ENCODE measurements around the gene HNRNPUL1.
"Not testable (repeated sequence)": the region's sequence is repeated elsewhere in the genome, so short reads cannot be mapped to it uniquely, and the experiment has no call there.

The HNRNPUL1 gene

DNA sequence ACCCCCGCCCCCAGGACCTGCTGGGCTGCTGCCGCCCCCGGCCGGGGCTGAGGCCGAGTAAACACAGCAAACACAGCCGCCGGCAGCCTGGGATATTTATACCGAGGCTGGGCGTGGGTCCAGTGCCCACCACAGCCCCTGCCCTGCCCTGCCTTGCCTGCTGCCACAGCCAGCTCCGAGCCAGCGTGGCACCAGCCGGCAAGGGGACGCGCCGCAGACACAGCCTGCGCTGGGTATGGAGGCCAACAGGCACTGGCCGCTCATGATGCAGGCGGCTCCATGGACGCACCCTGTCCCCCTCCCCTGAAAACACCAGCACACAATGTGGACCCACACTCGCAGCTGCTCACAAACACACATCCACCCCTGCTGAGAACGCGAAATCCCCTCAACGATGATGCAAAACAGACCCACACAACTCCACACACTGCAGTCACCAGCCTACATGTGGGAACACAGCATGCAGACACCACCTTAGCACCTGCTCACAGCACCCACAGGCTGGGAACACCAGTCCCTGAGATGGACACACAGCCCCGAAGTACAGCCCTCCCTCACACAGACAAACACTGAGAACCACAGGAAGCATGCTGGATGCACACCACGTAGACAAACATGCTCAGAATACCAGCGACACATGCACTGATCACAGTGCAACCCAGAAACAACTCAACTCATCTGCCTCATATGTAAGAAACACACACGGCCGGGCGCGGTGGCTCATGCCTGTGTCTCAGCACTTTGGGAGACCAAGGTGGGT is 62.0 kb downstream of the HNRNPUL1 start:
- DNase-seq (ENCODE audit: low read depth in 2 of 2): no peak

DNA sequence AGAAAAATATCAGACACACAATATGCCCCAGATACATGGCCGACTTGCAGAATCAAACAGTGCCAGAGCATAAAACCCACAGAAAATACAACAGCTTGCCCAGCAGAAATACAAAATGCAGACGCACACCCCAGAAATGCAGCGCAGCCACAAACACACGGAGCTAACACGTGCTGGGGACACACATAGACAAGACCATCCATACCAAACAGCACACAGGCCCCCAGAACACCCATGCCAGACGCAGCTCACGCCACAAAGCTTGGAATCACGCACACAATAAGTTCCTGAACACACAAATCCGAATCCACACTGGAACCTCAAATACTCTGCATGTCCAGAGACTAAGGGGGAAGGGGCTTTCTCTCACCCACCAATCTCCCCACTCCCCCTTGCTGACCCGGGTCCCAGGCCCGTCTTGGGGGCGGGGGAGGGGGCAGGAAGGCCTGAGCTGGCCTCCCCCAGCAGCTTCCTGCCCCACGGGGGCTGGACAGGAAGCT is 63.0 kb downstream of the HNRNPUL1 start:
- DNase-seq (ENCODE audit: low read depth in 2 of 2): no peak

DNA sequence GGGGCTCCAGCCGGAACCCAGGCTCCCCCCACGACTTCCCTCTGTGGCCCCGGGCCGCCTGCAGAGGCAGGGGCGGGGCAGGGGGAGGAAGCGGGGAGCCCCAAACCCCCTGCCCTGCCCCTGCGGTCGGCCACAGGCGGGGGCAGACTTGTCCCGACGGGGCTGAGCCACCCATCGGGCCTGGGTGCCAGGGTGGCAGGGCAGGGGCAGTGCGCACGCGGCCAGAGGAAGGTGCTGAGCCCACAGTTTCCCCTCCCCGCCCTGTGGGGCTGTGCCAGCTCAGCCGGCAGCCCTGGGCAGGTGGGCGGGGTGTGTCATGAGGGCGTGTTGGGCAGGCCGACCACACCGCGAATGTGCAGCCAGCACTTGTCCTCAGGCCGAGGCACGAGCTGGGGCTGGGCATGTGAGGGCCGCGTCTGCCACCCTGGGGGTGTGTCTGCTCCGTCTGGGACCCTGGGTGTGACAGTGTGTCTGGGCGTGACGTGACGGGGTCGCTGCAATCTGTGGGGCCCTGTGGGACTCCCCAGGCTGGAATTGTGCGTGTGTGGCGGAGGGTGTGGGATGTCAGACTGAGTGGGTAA is 63.5 kb downstream of the HNRNPUL1 start:
- peak; percentile 79 to 86 for DNase-seq (ENCODE audit: low read depth in 2 of 2)

DNA sequence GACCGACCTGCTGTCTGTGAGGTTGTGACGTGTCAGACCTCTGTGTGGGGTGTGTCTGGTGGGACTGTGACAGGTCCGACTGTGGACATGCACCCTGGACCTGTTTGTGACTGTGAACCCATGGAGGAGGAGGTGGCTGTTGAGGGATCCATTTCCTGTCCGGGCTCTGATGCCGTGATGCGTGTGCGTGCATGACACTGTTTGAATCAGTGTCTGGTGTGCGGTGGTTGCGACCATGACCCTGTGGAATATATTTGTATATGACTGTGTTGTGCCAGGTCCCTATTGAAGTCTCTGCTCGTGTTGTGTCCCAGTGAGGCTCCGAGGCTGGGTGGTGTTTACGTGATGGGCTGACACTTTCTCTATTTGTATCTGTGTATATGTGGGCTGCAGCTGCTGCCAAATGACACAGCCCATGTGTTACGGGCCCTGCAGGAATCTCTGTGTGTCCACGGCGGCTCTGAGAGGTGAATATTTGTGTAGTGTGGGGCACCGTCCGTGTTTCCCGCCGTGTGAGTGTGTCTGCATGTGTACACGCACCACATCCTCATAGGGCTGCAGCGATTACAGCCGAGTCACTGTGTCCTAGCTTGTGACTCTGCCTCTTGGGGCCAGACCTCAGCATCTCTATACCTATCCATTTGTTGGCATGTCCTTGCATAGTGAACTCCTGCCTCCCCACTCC is 64.1 kb downstream of the HNRNPUL1 start:
- DNase-seq (ENCODE audit: low read depth in 2 of 2): peak in 1 of 2 donors; percentile 56

DNA sequence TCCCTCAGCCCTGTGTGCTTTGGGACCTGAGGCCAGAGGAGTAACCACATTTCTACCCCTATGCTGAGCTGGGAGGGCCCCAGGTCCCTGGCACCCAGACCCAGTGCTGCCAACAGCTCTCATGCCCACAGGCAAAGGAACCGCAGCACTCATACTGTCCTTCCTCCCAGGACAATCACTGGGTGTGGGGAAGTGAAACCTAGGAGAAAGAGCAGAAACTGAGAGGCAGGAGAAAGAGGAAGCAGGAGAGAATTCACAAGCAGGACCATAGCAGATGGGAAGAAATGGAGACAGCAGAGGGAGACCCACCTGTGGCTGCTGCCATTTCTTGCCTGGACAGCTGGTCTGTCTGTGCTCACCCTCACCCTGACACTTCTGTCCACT is 64.7 kb downstream of the HNRNPUL1 start:
- no peak for DNase-seq (ENCODE audit: low read depth in 2 of 2)

DNA sequence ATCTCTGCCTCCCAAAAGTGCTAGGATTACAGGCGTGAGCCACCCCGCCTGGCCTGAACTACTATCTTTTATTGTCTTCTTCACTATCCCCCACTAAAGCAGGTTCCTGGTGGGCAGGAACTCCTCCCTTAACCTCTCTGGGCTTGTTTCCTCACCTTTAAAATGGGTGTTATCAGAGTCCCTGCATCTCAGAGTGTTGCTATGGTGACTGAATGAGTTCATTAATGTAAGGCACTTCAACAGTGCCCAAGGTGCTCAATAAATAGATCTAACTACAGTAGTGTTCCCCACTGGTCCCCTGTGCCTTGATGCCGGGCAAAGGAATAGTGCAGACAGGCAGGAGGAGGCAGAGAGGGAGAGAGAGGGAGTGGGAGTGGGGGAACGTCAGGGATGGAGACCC is 66.3 kb downstream of the HNRNPUL1 start:
- no peak for DNase-seq (ENCODE audit: low read depth in 2 of 2)

DNA sequence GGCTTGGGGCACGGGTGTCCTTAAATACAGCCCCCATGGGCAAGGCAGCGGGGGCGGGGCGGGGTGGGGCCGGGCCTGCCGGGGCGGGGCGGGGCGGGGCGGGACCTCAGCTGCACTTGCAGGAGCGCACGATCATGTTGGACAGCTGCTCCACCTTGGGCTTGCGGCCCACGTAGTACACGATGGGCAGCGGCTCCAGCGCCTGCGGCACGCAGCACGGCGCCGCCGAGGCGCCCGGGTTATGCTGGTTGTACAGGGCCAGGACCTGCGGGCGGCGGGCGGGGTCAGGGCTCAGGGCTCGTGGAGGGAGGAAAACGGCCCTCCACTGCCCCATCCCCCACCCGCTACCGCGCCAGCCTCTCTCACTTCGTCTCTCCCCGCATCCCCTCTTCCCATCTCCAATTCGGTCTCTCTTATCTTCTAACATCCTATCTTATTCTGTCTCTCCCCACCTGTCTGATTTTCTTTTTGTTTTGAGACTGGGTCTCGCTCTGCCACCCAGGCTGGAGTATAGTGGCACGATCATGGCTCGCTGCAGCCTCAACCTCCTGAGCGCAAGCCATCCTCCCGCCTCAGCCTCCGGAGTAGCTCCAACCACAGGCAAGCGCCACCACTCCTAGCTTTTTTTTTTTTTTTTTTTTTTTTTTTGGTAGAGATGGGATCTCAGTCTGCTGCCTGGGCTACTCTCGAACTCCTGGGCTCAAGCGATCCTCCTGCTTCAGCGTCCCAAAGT is 66.9 kb downstream of the HNRNPUL1 start:
- DNase-seq (ENCODE audit: low read depth in 2 of 2): no peak

DNA sequence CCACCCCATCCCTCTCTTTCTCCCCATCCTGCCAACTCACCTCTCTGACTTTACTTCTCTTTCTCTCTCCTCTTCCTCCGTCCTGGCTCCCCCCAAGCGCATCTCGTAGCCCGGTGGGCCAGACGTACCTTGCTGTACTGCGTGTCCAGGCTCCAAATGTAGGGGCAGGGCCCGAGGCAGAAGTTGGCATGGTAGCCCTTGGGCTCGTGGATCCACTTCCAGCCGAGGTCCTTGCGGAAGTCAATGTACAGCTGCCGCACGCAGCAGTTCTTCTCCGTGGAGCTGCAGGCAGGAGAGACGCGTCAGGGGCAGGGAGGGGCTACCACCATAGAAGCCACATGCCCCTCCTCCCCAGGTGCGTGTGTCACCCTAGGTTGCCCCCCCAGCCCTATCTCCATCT is 67.8 kb downstream of the HNRNPUL1 start:
- no peak for DNase-seq (ENCODE audit: low read depth in 2 of 2)

DNA sequence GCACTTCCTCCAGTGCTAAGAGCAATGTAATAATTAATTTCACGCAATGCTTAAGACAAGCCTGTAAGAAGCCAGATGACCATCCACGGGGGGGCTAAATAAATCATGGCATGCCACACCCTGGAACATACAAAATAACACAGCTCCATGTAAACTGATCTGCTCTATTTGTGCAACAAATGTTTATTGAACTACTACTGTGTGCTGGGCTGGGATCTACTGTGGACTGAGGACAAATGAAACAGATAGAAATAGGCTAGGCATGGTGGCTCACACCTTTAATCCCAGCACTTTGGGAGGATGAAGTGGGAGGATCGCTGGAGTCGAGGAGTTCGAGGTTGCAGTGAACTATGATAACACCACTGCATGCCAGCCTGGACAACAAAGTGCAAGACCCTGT is 68.3 kb downstream of the HNRNPUL1 start:
- no peak for DNase-seq (ENCODE audit: low read depth in 2 of 2)

DNA sequence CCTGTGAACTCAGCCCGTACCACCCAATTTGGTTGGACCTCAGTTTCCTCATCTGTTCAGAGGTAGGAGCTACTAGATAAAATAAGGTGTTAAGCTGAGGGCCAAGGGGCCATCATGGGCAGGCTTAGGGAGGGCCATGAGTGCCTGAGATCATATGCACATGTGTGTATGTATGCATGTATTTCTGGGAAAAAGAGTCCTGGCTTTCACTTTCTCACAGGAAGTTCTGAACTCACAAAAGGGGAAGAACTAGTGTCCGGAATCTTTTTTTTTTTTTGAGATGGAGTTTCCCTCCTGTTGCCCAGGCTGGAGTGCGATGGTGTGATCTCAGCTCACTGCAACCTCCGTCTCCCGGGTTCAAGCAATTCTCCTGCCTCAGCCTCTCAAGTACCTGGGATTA is 70.6 kb downstream of the HNRNPUL1 start:
- DNase-seq (ENCODE audit: low read depth in 2 of 2): no peak

DNA sequence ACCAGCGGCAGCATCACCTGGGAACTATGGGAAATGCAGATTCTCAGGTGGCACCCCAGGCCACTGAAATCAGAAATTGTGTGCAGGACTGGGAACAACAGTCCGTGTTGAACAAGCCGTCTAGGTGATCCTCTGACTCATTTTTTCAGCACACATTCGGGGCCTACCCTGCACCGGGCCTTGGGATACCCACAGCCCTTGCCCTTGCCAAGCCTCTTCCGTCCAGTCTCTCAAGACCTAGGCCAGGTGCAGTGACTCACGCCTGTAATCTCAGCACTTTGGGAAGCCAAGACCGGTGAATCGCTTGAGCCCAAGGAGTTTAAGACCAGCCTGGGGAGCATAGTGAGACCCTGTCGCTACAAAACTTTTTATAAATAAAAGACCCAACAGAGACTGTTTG is 71.3 kb downstream of the HNRNPUL1 start:
- no peak for DNase-seq (ENCODE audit: low read depth in 2 of 2)

DNA sequence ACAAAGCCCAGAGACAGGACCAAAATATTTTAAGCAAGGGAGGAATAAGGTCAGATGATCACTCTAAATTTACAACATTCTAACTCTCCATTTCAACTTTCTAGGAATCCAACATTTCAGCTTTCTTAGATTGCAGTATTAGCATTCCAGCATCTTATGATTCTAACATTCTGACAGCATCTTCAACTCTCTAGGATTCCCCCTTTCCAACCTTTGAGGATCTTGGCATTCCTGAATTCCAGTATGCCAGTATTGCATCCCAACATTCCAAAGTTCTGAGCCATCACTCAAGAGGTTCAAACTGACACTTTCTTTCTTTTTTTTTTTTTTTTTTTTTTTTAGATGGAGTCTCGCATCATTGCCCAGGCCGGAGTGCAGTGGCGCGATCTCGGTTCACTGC is 75.8 kb downstream of the HNRNPUL1 start:
- no peak for DNase-seq (ENCODE audit: low read depth in 2 of 2)

DNA sequence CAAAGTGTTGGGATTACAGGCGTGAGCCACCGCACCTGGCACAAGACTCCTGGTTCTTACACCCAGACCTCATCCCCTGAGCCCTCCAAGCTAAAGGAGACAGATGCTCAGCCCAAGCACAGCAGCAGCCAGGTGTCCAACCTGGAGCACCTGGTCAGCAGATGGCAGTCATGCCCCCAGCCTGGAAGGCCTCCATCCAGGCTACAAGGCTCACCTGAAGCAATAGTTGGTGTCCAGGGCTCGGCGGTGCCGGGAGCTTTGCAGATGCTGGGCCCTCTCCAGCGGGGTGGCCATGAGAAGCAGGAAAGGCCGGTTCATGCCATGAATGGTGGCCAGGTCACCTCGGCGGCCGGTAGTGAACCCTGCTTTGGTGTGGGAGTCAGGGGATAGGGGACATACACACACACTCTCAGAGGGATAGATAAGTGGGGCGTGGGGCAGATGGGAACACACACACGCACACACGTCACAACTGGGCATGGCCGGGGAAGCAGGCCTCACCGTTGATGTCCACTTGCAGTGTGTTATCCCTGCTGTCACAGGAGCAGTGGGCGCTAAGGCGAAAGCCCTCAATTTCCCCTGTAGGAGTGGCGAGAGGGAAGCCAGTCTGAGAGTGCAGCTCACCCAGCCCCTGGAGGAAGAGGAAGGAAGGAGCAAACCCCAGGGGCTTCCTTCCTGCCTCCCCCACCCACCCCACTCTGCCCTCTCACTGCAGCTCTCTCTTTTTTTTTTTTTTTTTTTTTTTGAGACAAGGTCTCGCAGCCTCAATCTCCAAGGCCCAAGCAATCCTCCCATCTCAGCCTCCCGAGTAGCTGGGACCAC is 77.7 kb downstream of the HNRNPUL1 start:
- DNase-seq (ENCODE audit: low read depth in 2 of 2): no peak

DNA sequence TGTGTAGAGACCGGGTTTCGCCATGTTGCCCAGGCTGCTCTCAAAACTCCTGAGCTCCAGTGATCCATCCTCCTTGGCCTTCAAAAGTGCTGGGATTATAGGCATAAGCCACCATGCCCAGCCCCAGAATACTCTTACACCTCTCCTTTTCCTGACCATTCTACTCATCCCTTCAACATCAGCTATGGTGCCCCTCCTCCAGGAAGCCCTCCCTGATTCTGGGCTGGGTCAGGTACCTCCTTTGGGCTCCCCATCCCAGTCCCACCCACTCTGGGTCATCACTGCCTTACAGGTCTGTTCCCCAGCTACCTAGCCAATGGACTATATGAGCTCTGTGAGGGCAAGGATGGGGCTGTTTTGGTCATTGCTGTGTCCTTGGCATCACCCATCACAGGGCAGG is 80.0 kb downstream of the HNRNPUL1 start:
- no peak for DNase-seq (ENCODE audit: low read depth in 2 of 2)

DNA sequence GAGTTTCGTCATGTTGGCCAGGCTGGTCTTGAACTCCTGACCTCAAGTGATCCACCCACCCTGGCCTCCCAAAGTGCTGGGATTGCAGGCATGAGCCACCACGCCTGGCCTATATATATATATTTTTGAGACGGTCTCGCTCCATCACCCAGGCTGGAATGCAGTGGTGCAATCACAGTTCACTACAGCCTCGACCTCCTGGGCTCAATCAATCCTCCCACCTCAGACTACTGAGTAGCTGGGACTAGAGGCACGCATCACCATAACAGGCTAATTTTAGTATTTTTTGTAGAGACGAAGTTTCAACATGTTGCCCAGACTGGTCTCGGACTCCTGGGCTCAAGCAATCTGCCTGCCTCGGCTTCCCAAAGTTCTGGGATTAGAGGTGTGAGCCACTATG is 82.7 kb downstream of the HNRNPUL1 start:
- not testable (repeated sequence) for DNase-seq (ENCODE audit: low read depth in 2 of 2)

DNA sequence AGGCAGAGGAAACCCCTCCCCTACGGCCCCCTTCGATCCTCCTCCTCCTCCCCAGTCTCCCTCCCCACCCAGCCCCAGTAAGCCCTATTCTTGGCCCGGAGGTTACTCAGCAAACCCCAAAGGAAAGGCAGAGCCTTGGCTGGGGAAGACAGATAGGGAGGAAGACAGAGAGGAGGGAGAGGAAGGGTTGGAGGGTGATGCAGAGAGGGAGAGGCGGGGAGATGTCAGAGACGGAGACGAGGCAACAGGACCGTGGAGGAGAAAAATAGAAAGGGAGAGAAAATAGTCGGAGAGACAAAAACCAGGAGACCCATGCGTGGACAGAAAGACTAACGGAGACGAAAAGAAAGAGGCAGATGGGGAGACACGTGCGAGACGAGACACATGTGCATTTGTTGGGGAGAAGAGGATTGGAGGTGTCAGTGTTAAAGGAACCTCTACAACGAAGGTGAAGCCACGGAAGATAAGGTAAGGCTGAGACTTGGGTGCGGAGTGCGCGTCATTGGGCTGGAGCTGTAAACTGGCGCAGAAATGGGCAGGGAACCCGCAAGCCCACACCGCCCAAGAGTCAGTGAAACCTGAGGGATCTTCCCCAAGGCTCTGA is 86.7 kb downstream of the HNRNPUL1 start:
- DNase-seq (ENCODE audit: low read depth in 2 of 2): no peak

DNA sequence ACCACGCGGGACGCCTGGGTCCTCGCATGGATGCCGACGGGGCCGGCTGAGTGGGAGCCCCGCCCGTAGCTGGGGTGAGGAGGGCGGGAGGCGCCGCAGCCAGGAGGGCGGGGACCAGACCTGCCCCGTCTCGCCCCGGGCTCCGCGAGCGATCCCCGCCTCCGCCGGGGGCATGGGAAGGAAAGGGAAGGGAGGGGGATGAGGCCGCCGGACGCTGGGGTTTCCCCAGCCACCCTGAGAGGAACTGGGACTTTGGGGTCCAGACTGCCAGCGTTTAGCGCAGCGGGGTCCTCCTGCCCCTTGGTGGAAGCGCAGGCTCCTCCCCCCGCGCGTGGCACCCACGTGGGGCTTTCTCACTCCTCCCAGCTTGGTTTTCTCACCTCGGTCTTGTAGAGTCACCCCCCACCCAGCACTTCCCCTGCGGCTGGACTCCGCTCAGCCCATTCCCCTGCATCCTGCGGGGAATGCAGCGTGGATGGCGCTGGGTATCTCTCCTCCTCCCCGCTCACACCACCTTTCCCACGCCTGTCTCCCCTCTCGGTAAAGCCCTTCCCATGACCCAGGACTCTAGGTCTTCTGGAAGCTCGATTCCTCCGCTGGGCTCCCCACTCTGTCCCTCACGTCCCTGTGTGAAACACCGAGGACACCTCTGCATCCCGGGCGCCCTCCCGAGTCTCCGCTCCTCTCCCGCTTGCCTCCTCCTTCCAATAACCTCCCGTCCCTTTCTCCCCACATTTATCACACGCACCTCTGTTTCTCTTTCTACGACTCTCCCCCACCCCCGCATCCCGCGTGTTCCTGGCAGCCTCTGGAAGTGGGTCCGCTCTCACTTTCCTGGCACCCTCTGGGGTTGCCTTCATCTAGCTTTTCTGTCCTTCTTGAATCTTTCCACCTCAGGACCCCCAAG is 87.4 kb downstream of the HNRNPUL1 start:
- peak; percentile 63 to 76 for DNase-seq (ENCODE audit: low read depth in 2 of 2)

DNA sequence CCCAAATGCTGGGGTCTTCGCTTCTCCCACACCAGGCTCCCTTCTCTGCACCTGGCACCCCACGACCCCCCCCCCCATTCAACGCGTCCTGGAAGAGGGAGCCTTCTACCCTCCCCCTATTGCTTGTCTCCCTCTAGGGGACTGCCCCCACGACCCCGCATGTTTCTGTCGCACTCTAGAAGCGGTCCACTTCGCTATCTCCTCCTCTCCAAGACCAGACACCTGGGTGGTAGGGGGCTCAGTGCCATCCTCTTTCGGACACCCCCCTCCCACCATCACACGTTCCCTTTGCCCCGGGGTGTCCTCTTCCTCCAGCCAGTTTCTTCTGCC is 88.1 kb downstream of the HNRNPUL1 start:
- DNase-seq (ENCODE audit: low read depth in 2 of 2): no peak

DNA sequence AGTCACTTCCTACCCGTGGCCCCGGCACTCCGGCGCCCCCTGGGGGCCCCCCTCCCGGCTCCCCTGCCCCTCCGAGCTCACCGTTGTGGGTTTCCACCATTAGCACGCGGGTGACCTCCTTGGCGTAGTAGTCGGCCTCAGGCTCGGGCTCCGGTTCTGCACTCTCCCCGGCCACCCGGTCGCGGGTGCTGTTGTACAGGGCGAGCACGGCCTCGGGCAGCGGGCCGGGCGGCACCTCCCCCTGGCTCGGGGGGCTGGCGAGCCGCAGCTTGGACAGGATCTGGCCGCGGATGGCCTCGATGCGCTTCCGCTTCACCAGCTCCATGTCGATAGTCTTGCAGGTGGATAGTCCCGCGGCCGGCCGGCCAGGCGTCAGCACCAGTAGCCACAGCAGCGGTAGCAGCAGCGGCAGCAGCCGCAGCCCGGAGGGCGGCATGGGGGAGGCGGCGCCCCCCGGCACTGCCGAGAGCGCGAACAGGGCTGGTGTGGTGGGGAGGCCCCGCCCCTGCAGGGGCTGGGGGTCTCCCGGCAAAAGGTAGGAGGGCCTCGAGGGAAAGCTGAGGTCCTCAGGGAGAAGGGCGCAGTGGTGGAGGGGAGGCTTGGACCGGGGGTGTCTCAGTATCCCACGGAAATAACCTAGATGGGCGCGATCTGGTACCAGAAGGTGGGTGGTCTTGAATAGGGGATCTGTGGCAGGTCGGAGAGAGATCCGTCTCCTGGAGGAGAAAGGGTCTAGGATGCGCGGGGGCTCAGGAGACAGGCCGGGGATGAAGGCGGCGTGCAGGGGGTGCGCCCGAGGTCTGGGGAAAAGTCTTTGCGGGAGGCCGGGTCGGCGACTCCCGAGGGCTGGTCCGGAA is 88.7 kb downstream of the HNRNPUL1 start:
- DNase-seq (ENCODE audit: low read depth in 2 of 2): peak; percentile 56 to 69
